ENCODE results near the gene CMTM4.

The CMTM4 gene

DNA sequence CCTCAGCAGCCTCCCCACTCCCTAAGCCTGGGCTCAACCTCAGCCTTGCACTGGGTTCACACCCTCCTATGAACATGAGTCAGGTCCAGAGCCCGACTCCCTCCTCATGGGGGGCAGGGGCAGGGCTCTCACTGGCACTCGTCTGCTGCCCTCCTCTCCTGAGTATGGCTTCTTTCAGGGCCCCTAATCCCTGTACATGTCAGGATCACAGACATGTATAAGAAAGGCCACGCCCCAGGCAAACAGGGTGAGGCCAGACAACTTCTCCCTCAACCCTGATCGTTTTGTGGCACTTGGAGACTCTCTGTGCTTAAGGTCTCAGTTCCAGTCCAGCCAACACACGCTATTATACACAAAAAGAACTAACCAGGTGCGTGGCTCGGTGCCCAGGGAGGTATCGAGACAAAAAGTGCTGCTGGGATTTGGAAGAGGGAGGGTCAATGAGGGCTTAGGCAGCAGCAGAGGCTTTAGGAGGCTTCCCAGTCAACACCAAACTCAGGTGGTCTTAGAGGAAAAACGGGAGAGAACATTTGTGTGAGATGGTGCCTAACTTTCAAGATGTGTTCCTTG, 46.8 kb downstream of the CMTM4 start:
- Histone ChIP-seq H3K36me3 (ENCODE audit: control insufficient read depth in 5 of 5, insufficient read depth in 5 of 5, low read length in 5 of 5) (no peaks in the 10 kb centered on the region), H3K9me3 (ENCODE audit: control insufficient read depth in 5 of 5, low read length in 5 of 5) (no peaks in the 10 kb centered on the region), H3K27me3 (ENCODE audit: control insufficient read depth in 5 of 5, insufficient read depth in 4 of 5, low read length in 5 of 5) (no peaks in the 10 kb centered on the region), H3K4me1 (ENCODE audit: control insufficient read depth in 5 of 5, insufficient read depth in 5 of 5, low read length in 5 of 5) (peaks cover 0 to 17% (median 15%) of the 10 kb centered on the region in 5 donors), H3K9ac (ENCODE audit: low read length in 5 of 5) (no peak overlapping the region), H3K27ac (ENCODE audit: low read depth, low read length) (no peak overlapping the region), H3K4me3 (ENCODE audit: low read depth in 1 of 5, low read length in 5 of 5) (no peak overlapping the region)

DNA sequence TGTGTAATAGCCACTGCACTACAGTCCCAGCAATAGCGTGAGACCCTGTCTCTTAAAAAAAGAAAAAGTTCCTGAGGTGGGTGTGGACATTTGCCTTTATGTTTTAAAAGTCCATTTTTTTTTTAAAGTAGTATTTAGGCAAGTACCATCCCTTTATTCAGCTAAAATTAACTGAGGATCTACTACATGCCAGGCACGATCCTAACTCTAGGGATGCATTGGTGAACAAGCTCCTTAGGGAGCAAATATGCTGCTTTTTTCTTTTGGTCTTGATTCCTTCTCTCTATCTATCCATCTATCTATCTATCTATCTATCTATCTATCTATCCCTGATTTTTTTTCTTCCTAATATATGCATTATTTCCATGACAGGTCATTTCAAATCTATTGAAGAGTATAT, 47.4 kb downstream of the CMTM4 start:
- Histone ChIP-seq H3K27me3 (ENCODE audit: control insufficient read depth in 5 of 5, insufficient read depth in 4 of 5, low read length in 5 of 5) (no peaks in the 10 kb centered on the region), H3K9ac (ENCODE audit: low read length in 5 of 5) (no peak overlapping the region), H3K9me3 (ENCODE audit: control insufficient read depth in 5 of 5, low read length in 5 of 5) (no peaks in the 10 kb centered on the region), H3K27ac (ENCODE audit: low read depth, low read length) (no peak overlapping the region), H3K4me3 (ENCODE audit: low read depth in 1 of 5, low read length in 5 of 5) (no peak overlapping the region), H3K36me3 (ENCODE audit: control insufficient read depth in 5 of 5, insufficient read depth in 5 of 5, low read length in 5 of 5) (no peaks in the 10 kb centered on the region), H3K4me1 (ENCODE audit: control insufficient read depth in 5 of 5, insufficient read depth in 5 of 5, low read length in 5 of 5) (peaks cover 0 to 15% (median 14%) of the 10 kb centered on the region in 5 donors)

DNA sequence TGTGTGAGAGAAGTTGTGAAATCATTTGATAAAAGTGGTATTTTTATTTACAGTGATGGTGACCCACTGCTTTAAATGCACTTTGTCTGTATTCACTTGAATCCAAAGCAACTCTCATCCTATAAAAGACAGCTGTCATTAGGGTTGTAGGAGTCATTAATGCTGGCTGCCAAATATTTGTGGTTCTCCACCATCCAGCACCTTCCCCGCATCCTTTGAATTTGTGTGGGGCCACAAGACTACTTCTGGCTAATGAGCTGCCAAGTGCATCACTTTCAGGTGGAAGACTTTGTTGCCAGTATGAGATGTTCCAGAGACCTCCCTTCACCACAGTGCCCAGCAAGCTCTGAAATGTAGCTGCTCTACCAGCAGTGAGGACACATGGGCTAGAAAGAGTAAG, 48.7 kb downstream of the CMTM4 start:
- H3K4me1 ChIP-seq (ENCODE audit: control insufficient read depth in 5 of 5, insufficient read depth in 5 of 5, low read length in 5 of 5): peaks cover 0 to 12% (median 10%) of the 10 kb centered on the region in 5 donors
- no peaks in the 10 kb centered on the region for H3K9me3 ChIP-seq (ENCODE audit: control insufficient read depth in 5 of 5, low read length in 5 of 5)
- no peak overlapping the region for H3K27ac ChIP-seq (ENCODE audit: low read depth, low read length)
- H3K9ac ChIP-seq (ENCODE audit: low read length in 5 of 5): no peak overlapping the region
- no peaks in the 10 kb centered on the region for H3K27me3 ChIP-seq (ENCODE audit: control insufficient read depth in 5 of 5, insufficient read depth in 4 of 5, low read length in 5 of 5)
- H3K36me3 ChIP-seq (ENCODE audit: control insufficient read depth in 5 of 5, insufficient read depth in 5 of 5, low read length in 5 of 5): no peaks in the 10 kb centered on the region
- H3K4me3 ChIP-seq (ENCODE audit: low read depth in 1 of 5, low read length in 5 of 5): no peak overlapping the region

DNA sequence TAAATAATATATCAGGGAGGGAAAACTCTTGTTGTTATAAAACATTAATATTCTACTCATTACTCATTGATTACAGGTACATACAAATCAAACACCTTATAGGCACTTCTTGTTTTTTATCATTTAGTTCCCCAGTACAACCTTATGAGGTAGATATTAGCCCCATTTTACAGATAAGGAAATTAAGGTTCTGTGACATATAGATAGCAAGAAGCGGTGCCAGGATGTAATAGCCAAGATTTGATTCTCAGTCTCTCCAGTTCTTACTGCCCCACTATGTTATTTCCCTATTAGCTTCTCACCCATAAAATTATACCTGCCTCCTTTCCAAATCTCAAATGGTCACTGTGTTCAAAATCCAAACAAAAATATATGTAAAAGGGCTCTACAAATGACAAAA, 55.2 kb downstream of the CMTM4 start:
- no peaks in the 10 kb centered on the region for H3K27me3 ChIP-seq (ENCODE audit: control insufficient read depth in 5 of 5, insufficient read depth in 4 of 5, low read length in 5 of 5)
- no peak overlapping the region for H3K4me3 ChIP-seq (ENCODE audit: low read depth in 1 of 5, low read length in 5 of 5)
- no peaks in the 10 kb centered on the region for H3K9me3 ChIP-seq (ENCODE audit: control insufficient read depth in 5 of 5, low read length in 5 of 5)
- no peak overlapping the region for H3K27ac ChIP-seq (ENCODE audit: low read depth, low read length)
- no peaks in the 10 kb centered on the region for H3K36me3 ChIP-seq (ENCODE audit: control insufficient read depth in 5 of 5, insufficient read depth in 5 of 5, low read length in 5 of 5)
- H3K9ac ChIP-seq (ENCODE audit: low read length in 5 of 5): no peak overlapping the region
- H3K4me1 ChIP-seq (ENCODE audit: control insufficient read depth in 5 of 5, insufficient read depth in 5 of 5, low read length in 5 of 5): peaks cover 0 to 1% (median 0%) of the 10 kb centered on the region in 5 donors

DNA sequence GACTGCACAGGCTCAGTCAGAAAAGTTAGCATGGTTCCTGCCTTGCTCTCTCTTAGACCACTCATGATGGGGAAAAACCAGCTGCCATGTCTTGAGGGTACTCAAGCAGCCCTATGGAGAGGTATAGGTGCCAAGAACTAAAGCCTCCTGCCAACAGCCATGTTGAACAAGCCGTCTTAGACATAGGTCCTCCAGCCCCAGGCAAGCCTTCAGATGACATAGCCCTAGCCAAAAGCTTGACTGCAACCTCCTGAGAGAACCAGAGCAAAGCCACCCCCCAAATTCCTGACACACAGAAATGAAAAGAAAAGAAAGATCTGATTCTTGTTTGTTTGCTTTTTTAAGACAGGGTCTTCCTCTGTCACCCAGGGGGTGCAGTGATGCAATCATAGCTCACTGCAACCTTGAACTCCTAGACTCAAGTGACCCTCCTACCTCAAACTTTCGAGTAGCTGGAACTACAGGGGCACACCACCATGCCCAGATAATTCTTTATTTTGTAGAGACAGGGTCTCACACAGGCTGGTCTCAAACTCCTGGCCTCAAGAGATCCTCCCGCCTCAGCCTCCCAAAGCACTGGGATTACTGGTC, 55.7 kb downstream of the CMTM4 start:
- Histone ChIP-seq H3K9me3 (ENCODE audit: control insufficient read depth in 5 of 5, low read length in 5 of 5) (no peaks in the 10 kb centered on the region), H3K27me3 (ENCODE audit: control insufficient read depth in 5 of 5, insufficient read depth in 4 of 5, low read length in 5 of 5) (no peaks in the 10 kb centered on the region), H3K36me3 (ENCODE audit: control insufficient read depth in 5 of 5, insufficient read depth in 5 of 5, low read length in 5 of 5) (no peaks in the 10 kb centered on the region), H3K27ac (ENCODE audit: low read depth, low read length) (no peak overlapping the region), H3K4me1 (ENCODE audit: control insufficient read depth in 5 of 5, insufficient read depth in 5 of 5, low read length in 5 of 5) (peaks cover 0 to 5% (median 0%) of the 10 kb centered on the region in 5 donors), H3K4me3 (ENCODE audit: low read depth in 1 of 5, low read length in 5 of 5) (no peak overlapping the region), H3K9ac (ENCODE audit: low read length in 5 of 5) (no peak overlapping the region)

DNA sequence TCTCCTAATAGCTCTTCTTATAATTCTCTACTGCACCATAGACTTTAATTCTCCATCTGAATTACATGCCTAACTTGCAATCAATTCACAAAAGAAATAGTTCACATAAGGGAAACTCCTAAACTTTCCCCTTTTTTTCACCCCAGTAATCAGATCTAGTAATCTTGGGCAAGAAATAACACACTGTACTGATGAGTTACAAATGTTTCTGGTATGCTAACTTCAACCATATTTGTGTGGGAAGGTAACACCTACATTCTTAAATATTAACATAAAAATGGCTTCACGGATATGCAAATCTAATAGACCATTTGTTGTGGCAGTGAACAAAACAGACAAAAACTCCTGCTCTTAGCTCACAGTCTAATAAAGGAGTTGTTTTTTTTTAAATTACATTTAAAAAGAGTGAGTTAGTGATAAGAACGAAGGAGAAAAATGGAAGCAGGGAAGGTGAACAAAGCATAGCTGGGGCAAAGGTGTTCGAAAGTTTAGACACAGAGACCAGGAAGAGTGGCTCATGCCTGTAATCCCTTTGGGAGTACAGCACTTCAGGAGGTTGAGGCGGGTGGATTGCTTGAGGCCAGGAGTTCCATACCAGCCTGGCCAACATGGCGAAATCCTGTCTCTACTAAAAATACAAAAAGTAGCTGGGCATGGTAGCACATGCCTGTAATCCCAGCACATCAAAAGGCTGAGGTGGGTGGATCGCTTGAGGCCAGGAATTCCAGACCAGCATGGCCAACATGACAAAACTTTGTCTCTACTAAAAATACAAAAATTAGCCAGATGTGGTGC, 57.3 kb downstream of the CMTM4 start:
- peaks cover 0 to 5% (median 0%) of the 10 kb centered on the region in 5 donors for H3K4me1 ChIP-seq (ENCODE audit: control insufficient read depth in 5 of 5, insufficient read depth in 5 of 5, low read length in 5 of 5)
- H3K27ac ChIP-seq (ENCODE audit: low read depth, low read length): no peak overlapping the region
- no peaks in the 10 kb centered on the region for H3K9me3 ChIP-seq (ENCODE audit: control insufficient read depth in 5 of 5, low read length in 5 of 5)
- no peaks in the 10 kb centered on the region for H3K36me3 ChIP-seq (ENCODE audit: control insufficient read depth in 5 of 5, insufficient read depth in 5 of 5, low read length in 5 of 5)
- no peak overlapping the region for H3K4me3 ChIP-seq (ENCODE audit: low read depth in 1 of 5, low read length in 5 of 5)
- no peak overlapping the region for H3K9ac ChIP-seq (ENCODE audit: low read length in 5 of 5)
- H3K27me3 ChIP-seq (ENCODE audit: control insufficient read depth in 5 of 5, insufficient read depth in 4 of 5, low read length in 5 of 5): no peaks in the 10 kb centered on the region

DNA sequence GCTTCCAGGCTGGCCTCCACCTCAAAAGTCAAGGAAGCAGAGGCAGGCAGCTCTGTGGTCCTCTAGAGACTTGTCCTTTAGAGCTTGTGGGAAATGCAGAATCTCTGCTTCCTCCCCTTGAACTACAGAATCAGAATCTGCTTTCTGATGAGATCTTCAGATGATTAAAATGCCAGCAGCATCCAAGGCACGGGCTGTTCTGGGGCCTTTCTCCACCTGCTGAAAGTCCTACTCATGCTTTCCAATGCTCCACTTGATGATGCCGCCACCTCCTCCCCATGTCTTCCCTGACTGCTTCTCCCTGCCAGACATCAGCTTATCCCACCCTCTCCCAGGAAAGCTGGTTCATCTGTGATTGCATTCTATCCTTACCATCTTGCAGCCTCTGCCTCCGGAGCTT, 58.7 kb downstream of the CMTM4 start:
- Histone ChIP-seq H3K36me3 (ENCODE audit: control insufficient read depth in 5 of 5, insufficient read depth in 5 of 5, low read length in 5 of 5) (no peaks in the 10 kb centered on the region), H3K27me3 (ENCODE audit: control insufficient read depth in 5 of 5, insufficient read depth in 4 of 5, low read length in 5 of 5) (no peaks in the 10 kb centered on the region), H3K4me3 (ENCODE audit: low read depth in 1 of 5, low read length in 5 of 5) (no peak overlapping the region), H3K9me3 (ENCODE audit: control insufficient read depth in 5 of 5, low read length in 5 of 5) (no peaks in the 10 kb centered on the region), H3K27ac (ENCODE audit: low read depth, low read length) (no peak overlapping the region), H3K4me1 (ENCODE audit: control insufficient read depth in 5 of 5, insufficient read depth in 5 of 5, low read length in 5 of 5) (peaks cover 0 to 5% (median 0%) of the 10 kb centered on the region in 5 donors), H3K9ac (ENCODE audit: low read length in 5 of 5) (no peak overlapping the region)

DNA sequence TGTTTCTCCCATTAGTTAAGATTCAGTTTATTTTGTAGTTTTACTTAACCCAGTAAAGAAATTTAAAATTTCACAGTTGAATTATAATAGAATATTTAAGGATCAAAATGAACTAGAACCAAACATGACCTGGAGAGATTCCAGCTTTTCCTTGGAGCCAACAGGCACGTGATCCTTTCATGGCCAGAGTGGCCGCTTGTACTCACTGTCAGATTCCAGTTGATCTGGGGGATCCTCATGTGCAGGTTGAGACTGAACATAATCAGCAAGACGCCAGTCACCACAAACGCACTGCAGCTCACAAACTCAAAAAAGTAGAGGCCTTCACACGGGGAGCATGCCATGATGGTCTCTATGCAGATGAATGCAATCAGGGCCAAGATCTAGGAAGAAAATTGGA, 60.3 kb downstream of the CMTM4 start:
- Histone ChIP-seq H3K4me3 (ENCODE audit: low read depth in 1 of 5, low read length in 5 of 5) (no peak overlapping the region), H3K4me1 (ENCODE audit: control insufficient read depth in 5 of 5, insufficient read depth in 5 of 5, low read length in 5 of 5) (peaks cover 0 to 5% (median 0%) of the 10 kb centered on the region in 5 donors), H3K36me3 (ENCODE audit: control insufficient read depth in 5 of 5, insufficient read depth in 5 of 5, low read length in 5 of 5) (no peaks in the 10 kb centered on the region), H3K9me3 (ENCODE audit: control insufficient read depth in 5 of 5, low read length in 5 of 5) (no peaks in the 10 kb centered on the region), H3K27ac (ENCODE audit: low read depth, low read length) (no peak overlapping the region), H3K9ac (ENCODE audit: low read length in 5 of 5) (no peak overlapping the region), H3K27me3 (ENCODE audit: control insufficient read depth in 5 of 5, insufficient read depth in 4 of 5, low read length in 5 of 5) (no peaks in the 10 kb centered on the region)

DNA sequence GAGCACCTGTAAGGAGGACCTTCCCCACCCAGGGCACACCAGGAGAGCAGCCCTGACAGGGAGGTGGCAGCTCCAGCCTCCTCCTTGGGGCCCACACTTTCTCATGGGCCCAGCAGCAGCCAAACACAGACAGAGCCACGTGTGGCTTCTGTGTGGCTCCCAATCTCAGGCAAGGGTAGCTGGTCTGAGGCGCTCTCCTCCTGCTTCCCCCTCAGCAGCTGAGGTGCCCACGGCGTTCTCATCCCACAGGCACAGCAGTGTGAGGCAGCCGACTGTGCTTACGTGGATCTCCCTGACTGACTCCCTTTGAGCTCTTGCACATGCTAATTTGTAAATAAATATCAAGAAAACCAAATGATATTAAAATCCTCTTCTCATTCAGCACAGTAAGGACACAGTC, 61.1 kb downstream of the CMTM4 start:
- no peaks in the 10 kb centered on the region for H3K27me3 ChIP-seq (ENCODE audit: control insufficient read depth in 5 of 5, insufficient read depth in 4 of 5, low read length in 5 of 5)

DNA sequence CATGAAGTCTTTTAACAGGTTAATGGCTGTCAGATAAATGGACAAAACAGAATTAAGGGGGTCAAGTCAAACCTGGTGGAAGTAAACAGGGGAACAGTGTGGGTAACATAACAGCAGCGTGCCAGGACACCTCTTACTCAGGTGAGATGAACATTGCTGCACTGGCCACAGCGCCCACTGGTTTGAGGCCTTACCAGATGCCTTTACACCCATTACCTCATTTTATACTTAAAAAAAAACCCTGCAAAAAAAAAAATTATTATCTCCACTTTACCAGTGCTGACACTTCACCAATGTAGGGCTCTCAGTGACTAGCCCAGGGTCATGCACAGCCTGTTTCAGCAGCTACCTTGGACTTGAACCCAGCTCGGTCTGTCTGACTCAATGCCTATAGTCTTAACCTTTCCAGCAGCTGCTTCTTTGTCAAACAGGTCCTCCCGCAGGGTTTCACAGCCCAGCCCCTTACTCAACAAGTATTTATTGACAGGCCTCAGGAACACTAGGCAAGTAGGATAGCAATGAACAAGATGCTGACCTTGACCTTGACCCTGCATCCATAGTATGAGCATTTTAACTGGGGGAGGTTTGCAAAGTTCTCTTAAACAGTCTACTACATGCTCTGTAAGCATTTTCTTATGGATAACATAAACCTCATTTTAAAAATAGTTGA, 61.9 kb downstream of the CMTM4 start:
- Histone ChIP-seq H3K27ac (ENCODE audit: low read depth, low read length) (no peak overlapping the region), H3K4me3 (ENCODE audit: low read depth in 1 of 5, low read length in 5 of 5) (no peak overlapping the region), H3K4me1 (ENCODE audit: control insufficient read depth in 5 of 5, insufficient read depth in 5 of 5, low read length in 5 of 5) (peaks cover 0 to 5% (median 0%) of the 10 kb centered on the region in 5 donors), H3K27me3 (ENCODE audit: control insufficient read depth in 5 of 5, insufficient read depth in 4 of 5, low read length in 5 of 5) (no peaks in the 10 kb centered on the region), H3K36me3 (ENCODE audit: control insufficient read depth in 5 of 5, insufficient read depth in 5 of 5, low read length in 5 of 5) (no peaks in the 10 kb centered on the region), H3K9me3 (ENCODE audit: control insufficient read depth in 5 of 5, low read length in 5 of 5) (no peaks in the 10 kb centered on the region), H3K9ac (ENCODE audit: low read length in 5 of 5) (no peak overlapping the region)

More for the DNA sequence above, 61.1 kb downstream of the CMTM4 start:
- Histone ChIP-seq H3K36me3 (ENCODE audit: control insufficient read depth in 5 of 5, insufficient read depth in 5 of 5, low read length in 5 of 5) (no peaks in the 10 kb centered on the region), H3K9ac (ENCODE audit: low read length in 5 of 5) (no peak overlapping the region), H3K4me3 (ENCODE audit: low read depth in 1 of 5, low read length in 5 of 5) (no peak overlapping the region), H3K4me1 (ENCODE audit: control insufficient read depth in 5 of 5, insufficient read depth in 5 of 5, low read length in 5 of 5) (peaks cover 0 to 5% (median 0%) of the 10 kb centered on the region in 5 donors), H3K27ac (ENCODE audit: low read depth, low read length) (no peak overlapping the region), H3K9me3 (ENCODE audit: control insufficient read depth in 5 of 5, low read length in 5 of 5) (no peaks in the 10 kb centered on the region)
